ENCODE data around the gene UBE2G1.
A peak's percentile ranks its signal among the peaks of the same experiment; 100 is the strongest.

GRCh38 chr17:4263282-4264215 is 102.9 kb downstream of the UBE2G1 start, which contains the start of gene ANKFY1:
- TF ChIP-seq TAF1 (IDR thresholded peaks at IDR 0.05; ENCODE audit: borderline replicate concordance, insufficient read depth, low read length) (peak; percentile 90; the same call in 1 of the 2 replicates), POLR2AphosphoS5 (IDR thresholded peaks at IDR 0.05; ENCODE audit: low read depth, low read length) (peak; percentile 98), SIN3A (IDR thresholded peaks at IDR 0.05; ENCODE audit: borderline replicate concordance, insufficient read depth, low read length) (peak; percentile 99), REST (IDR thresholded peaks at IDR 0.05; ENCODE audit: insufficient read depth in 1 of 2, low read depth in 2 of 2, low read length in 2 of 2) (peak in 1 of 2 experiments; percentile 21; a peak in 1 of 4 replicates), FOXP2 (optimal IDR thresholded peaks at IDR 0.05; ENCODE audit: borderline replicate concordance, extremely low read depth, extremely low read length, insufficient read depth) (peak; percentile 15)
